A549 (cell line): ENCODE results near the gene GSTCD. TPM values are rescaled to one million over a fixed set of nuclear protein-coding genes. Genes with fewer than 3 reads are reported as not detected.

Experiments
- ATAC-seq, 2 experiments: fragments of 200-7000 bp in 1 of 2; fragments of >200 bp in 1 of 2; cut with Nextera tagmentation in 1 of 2; cut with Tn5 transposase in 1 of 2; 3 replicates each; pipeline versions ENCODE4 v1.8.0 to v1.9.1; 2018 to 2020; ENCODE audit warnings: mild to moderate bottlenecking in 1 of 2, moderate library complexity in 1 of 2
- CTCF ChIA-PET: fragments of 300-600 bp; sonication (Branson Sonifier 250); formaldehyde crosslinking; extraction: SDS; loops from one replicate; lab custom pipeline; 2021; ENCODE audit warnings: antibody characterized with exemption, inconsistent platforms; lab: Yijun Ruan, JAX
- POLR2A ChIA-PET: fragments of 350-600 bp; formaldehyde crosslinking; extraction: SDS; loops from one replicate; lab custom pipeline; 2021; ENCODE audit warnings: antibody characterized with exemption, inconsistent platforms; lab: Yijun Ruan, JAX
- DNase-seq, 2 experiments: peaks; one replicate each; pipeline versions ENCODE4 v3.0.0 to v3.0.0-alpha.2; 2011 to 2016; ENCODE audit warnings: low read depth in 1 of 2, low spot score in 1 of 2
- FAIRE-seq: peaks from 2 replicates; lab custom pipeline; 2011; peaks lifted over from hg19 to GRCh38; lab: Jason Lieb, UNC
- H3K27ac ChIP-seq, 2 experiments: fragments of >200 bp; sonication (Bioruptor Twin); formaldehyde crosslinking; 3 replicates each; pipeline ENCODE4 v1.5.1; 2016 to 2017
- H3K4me1 ChIP-seq: fragments of >200 bp; sonication (Bioruptor Twin); formaldehyde crosslinking; 3 replicates; pipeline ENCODE4 v1.6.1; 2016
- H3K4me2 ChIP-seq: fragments of >200 bp; sonication (Bioruptor Twin); formaldehyde crosslinking; 3 replicates; pipeline ENCODE4 v1.6.1; 2016
- H3K4me3 ChIP-seq: fragments of >200 bp; sonication (Bioruptor Twin); formaldehyde crosslinking; 3 replicates; pipeline ENCODE4 v1.5.1; 2016
- H3K9me3 ChIP-seq: fragments of >200 bp; sonication (Bioruptor Twin); formaldehyde crosslinking; 3 replicates; pipeline ENCODE4 v1.6.1; 2016
- BHLHE40 ChIP-seq: IDR thresholded peaks from 2 replicates; pipeline ENCODE4 v1.6.1; 2012; ENCODE audit warnings: low read depth, low read length, inconsistent platforms
- CBX2 ChIP-seq: fragments of 200-600 bp; sonication (generic); IDR thresholded peaks from 2 replicates; pipeline ENCODE4 v1.6.1; 2016; ENCODE audit warnings: low read depth, mild to moderate bottlenecking, borderline replicate concordance
- CHD4 ChIP-seq: fragments of 200-600 bp; sonication (generic); IDR thresholded peaks from 2 replicates; pipeline ENCODE4 v1.6.1; 2016; ENCODE audit warnings: antibody characterized with exemption, mild to moderate bottlenecking, borderline replicate concordance
- FOSL2 ChIP-seq, 2 experiments: fragments of 450-650 bp in 1 of 2; fragments of >200 bp in 1 of 2; sonication (Bioruptor Twin) in 1 of 2; formaldehyde crosslinking; IDR thresholded peaks; 2 replicates each; pipeline versions ENCODE4 v1.5.0 to v1.6.1; 2016 to 2020; ENCODE audit warnings: mild to moderate bottlenecking in 1 of 2, moderate library complexity in 1 of 2
- FOXS1 ChIP-seq: fragments of 250-450 bp; sonication (Bioruptor Pico); IDR thresholded peaks from 2 replicates; pipeline ENCODE4 v1.5.0; 2020; ENCODE audit warnings: mild to moderate bottlenecking, moderate library complexity
- HDAC2 ChIP-seq: fragments of 200-600 bp; sonication (generic); IDR thresholded peaks from 2 replicates; pipeline ENCODE4 v1.6.1; 2016
- HEYL ChIP-seq: fragments of 250-450 bp; sonication (Bioruptor Pico); IDR thresholded peaks from 2 replicates; pipeline ENCODE4 v1.8.0; 2021; ENCODE audit warnings: mild to moderate bottlenecking, moderate library complexity
- HOXA7 ChIP-seq: fragments of 250-450 bp; sonication (Bioruptor Pico); IDR thresholded peaks from 2 replicates; pipeline ENCODE4 v1.5.0; 2020; ENCODE audit warnings: mild to moderate bottlenecking, moderate library complexity
- HOXB13 ChIP-seq: fragments of 250-450 bp; sonication (Bioruptor Pico); IDR thresholded peaks from 2 replicates; pipeline ENCODE4 v1.5.0; 2020; ENCODE audit warnings: low read depth, mild to moderate bottlenecking, moderate library complexity
- HOXB5 ChIP-seq: fragments of 250-450 bp; sonication (Bioruptor Pico); IDR thresholded peaks from 2 replicates; pipeline ENCODE4 v1.5.0; 2020; ENCODE audit warnings: mild to moderate bottlenecking, moderate library complexity
- KDM5A ChIP-seq: fragments of 200-600 bp; sonication (generic); IDR thresholded peaks from 2 replicates; pipeline ENCODE4 v1.6.1; 2016; ENCODE audit warnings: antibody characterized with exemption, mild to moderate bottlenecking
- MAZ ChIP-seq: fragments of 150-350 bp; IDR thresholded peaks from 2 replicates; pipeline ENCODE4 v1.6.1; 2014; ENCODE audit warnings: antibody characterized with exemption, low read depth, low read length, borderline replicate concordance
- NR3C1 ChIP-seq: fragments of >200 bp; sonication (Bioruptor Twin); formaldehyde crosslinking; IDR thresholded peaks from 3 replicates; pipeline ENCODE4 v1.6.1; 2017
- POLR2AphosphoS2 ChIP-seq: conservative IDR thresholded peaks from 2 replicates; pipeline ENCODE4 v1.6.1; 2012; ENCODE audit warnings: low read length, improper control_type of control experiment, inconsistent platforms
- RCOR1 ChIP-seq: fragments of 150-350 bp; IDR thresholded peaks from 2 replicates; pipeline ENCODE4 v1.6.1; 2014; ENCODE audit warnings: antibody characterized with exemption, low read length, low read depth
- RFX5 ChIP-seq: fragments of 450-650 bp; IDR thresholded peaks from 2 replicates; pipeline ENCODE4 v1.7.1; 2014; ENCODE audit warnings: antibody characterized with exemption, mild to moderate bottlenecking, moderate library complexity
- SMC3 ChIP-seq: fragments of >200 bp; sonication (Bioruptor Twin); formaldehyde crosslinking; IDR thresholded peaks from 3 replicates; pipeline ENCODE4 v1.6.1; 2018; ENCODE audit warnings: inconsistent platforms
- SREBF2 ChIP-seq: fragments of 450-650 bp; IDR thresholded peaks from 2 replicates; pipeline ENCODE4 v1.6.1; 2014; ENCODE audit warnings: mild to moderate bottlenecking, moderate library complexity
- TP53 ChIP-seq: fragments of 250-450 bp; sonication (Bioruptor Pico); IDR thresholded peaks from 2 replicates; pipeline ENCODE4 v1.5.0; 2021; ENCODE audit warnings: mild to moderate bottlenecking, moderate library complexity
- ZFP36 ChIP-seq: fragments of 450-650 bp; IDR thresholded peaks from 2 replicates; pipeline ENCODE4 v1.6.1; 2014; ENCODE audit warnings: borderline replicate concordance; ENCODE audit not compliant: partially characterized antibody
- ZSCAN20 ChIP-seq: fragments of 250-450 bp; sonication (Bioruptor Pico); IDR thresholded peaks from 2 replicates; pipeline ENCODE4 v1.8.0; 2022; ENCODE audit warnings: mild to moderate bottlenecking, moderate library complexity
- WGBS: methylation state at CpG from one replicate; pipeline ENCODE4 v1.1.6; 2017; ENCODE audit errors: missing lambda C conversion rate; 5-methylcytosine and 5-hydroxymethylcytosine counted together
- polyA plus RNA-seq, 4 experiments: library from polyadenylated mRNA; depleted of rRNA in 3 of 4; stranded (reverse); fragments of >200 nt; fragmentation: RNase III in 1 of 4; extraction: RNeasy Plus Mini Kit Qiagen cat#74134 plus additional on column Dnase treatment in 1 of 4; gene quantifications; 2 replicates in 3 of 4; 3 replicates in 1 of 4; pipeline ENCODE4 v1.2.3, GENCODE V29; 2011 to 2017
- TF ChIP-seq, protein P1 (sequence below): IDR thresholded peaks from 2 replicates; pipeline ENCODE4 v1.6.1; 2012
- TF ChIP-seq, protein P2 (sequence below): fragments of 150-350 bp; IDR thresholded peaks from 2 replicates; pipeline ENCODE4 v1.6.1; 2014; ENCODE audit warnings: low read depth, mild to moderate bottlenecking, low read length
- TF ChIP-seq, protein P3 (sequence below): fragments of 250-450 bp; sonication (Bioruptor Pico); IDR thresholded peaks from 2 replicates; pipeline ENCODE4 v1.5.0; 2021; ENCODE audit warnings: mild to moderate bottlenecking, moderate library complexity, borderline replicate concordance
- TF ChIP-seq, protein P4 (sequence below): fragments of 250-450 bp; sonication (Bioruptor Pico); IDR thresholded peaks from 2 replicates; pipeline ENCODE4 v1.5.0; 2020; ENCODE audit warnings: low read depth, mild to moderate bottlenecking, moderate library complexity

GSTCD gene
- polyA plus RNA-seq, 2 of the 4 experiments (the other 2 are of a cell fraction), result 10.0 to 28.7 TPM

DNA sequence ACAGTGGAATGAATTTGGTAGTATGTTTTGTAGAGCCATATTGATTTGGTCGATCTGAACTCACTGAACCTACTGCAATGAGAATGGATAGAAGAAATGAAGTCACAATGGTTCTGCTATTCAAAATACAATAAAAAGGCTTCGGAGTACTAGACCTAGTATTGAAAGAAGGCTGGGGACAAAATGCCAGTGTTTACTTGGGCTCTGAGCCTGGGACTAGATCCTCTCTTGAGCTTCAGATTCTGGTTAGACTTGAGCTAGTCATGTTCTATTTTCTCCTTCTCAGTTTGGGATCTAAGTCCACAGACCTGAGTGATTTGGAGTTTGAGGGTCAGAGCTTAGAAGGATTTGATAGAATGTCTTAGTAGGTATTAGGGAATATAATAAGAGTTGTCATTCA is 10.0 kb upstream of the GSTCD start (continued):
- no peak for TF ChIP-seq ZSCAN20 (CRISPR knock-in tag)
- no peak for TF ChIP-seq HOXA7
- no peak for TF ChIP-seq HOXB5 (CRISPR knock-in tag)
- no peak for TF ChIP-seq HEYL (CRISPR knock-in tag)
- no peak for TF ChIP-seq BHLHE40
- TF ChIP-seq HOXB13 (CRISPR knock-in tag), result no peak
- TF ChIP-seq POLR2AphosphoS2, result no peak
- no peak for TF ChIP-seq RFX5
- TF ChIP-seq FOSL2 (IDR thresholded peaks at IDR 0.05), result no peak
- no peak for TF ChIP-seq FOSL2 (CRISPR knock-in tag; IDR thresholded peaks at IDR 0.05)

- CTCF ChIA-PET, result no interaction called here
- H3K4me3 ChIP-seq, result peak overlapping the region; percentile 84
- peak overlapping the region; percentile 73 for H3K4me2 ChIP-seq
- TF ChIP-seq, protein P1, sequence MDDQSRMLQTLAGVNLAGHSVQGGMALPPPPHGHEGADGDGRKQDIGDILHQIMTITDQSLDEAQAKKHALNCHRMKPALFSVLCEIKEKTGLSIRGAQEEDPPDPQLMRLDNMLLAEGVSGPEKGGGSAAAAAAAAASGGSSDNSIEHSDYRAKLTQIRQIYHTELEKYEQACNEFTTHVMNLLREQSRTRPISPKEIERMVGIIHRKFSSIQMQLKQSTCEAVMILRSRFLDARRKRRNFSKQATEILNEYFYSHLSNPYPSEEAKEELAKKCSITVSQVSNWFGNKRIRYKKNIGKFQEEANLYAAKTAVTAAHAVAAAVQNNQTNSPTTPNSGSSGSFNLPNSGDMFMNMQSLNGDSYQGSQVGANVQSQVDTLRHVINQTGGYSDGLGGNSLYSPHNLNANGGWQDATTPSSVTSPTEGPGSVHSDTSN, result no peak
- TF ChIP-seq TP53 (CRISPR knock-in tag), result no peak
- TF ChIP-seq, protein P2, sequence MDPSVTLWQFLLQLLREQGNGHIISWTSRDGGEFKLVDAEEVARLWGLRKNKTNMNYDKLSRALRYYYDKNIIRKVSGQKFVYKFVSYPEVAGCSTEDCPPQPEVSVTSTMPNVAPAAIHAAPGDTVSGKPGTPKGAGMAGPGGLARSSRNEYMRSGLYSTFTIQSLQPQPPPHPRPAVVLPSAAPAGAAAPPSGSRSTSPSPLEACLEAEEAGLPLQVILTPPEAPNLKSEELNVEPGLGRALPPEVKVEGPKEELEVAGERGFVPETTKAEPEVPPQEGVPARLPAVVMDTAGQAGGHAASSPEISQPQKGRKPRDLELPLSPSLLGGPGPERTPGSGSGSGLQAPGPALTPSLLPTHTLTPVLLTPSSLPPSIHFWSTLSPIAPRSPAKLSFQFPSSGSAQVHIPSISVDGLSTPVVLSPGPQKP, result no peak
- TF ChIP-seq, protein P3, sequence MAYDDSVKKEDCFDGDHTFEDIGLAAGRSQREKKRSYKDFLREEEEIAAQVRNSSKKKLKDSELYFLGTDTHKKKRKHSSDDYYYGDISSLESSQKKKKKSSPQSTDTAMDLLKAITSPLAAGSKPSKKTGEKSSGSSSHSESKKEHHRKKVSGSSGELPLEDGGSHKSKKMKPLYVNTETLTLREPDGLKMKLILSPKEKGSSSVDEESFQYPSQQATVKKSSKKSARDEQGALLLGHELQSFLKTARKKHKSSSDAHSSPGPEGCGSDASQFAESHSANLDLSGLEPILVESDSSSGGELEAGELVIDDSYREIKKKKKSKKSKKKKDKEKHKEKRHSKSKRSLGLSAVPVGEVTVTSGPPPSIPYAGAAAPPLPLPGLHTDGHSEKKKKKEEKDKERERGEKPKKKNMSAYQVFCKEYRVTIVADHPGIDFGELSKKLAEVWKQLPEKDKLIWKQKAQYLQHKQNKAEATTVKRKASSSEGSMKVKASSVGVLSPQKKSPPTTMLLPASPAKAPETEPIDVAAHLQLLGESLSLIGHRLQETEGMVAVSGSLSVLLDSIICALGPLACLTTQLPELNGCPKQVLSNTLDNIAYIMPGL (CRISPR knock-in tag), result no peak
- no peak for TF ChIP-seq ZSCAN20 (CRISPR knock-in tag)
- TF ChIP-seq ZFP36, result no peak
- TF ChIP-seq NR3C1, result no peak
- TF ChIP-seq, protein P4, sequence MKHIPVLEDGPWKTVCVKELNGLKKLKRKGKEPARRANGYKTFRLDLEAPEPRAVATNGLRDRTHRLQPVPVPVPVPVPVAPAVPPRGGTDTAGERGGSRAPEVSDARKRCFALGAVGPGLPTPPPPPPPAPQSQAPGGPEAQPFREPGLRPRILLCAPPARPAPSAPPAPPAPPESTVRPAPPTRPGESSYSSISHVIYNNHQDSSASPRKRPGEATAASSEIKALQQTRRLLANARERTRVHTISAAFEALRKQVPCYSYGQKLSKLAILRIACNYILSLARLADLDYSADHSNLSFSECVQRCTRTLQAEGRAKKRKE, result no peak
- no peak for TF ChIP-seq CHD4
- TF ChIP-seq HDAC2, result no peak
- no peak for TF ChIP-seq KDM5A
- TF ChIP-seq MAZ, result no peak
- TF ChIP-seq FOXS1 (CRISPR knock-in tag), result no peak
- TF ChIP-seq CBX2, result no peak
- no peak for TF ChIP-seq SMC3
- TF ChIP-seq SREBF2, result no peak
- no peak for TF ChIP-seq RCOR1
- DNase-seq (no peak), ATAC-seq (no peak), FAIRE-seq (no peak)
- POLR2A ChIA-PET, result no interaction called here
- H3K9me3 ChIP-seq, result no peaks in the 10 kb centered on the region
- H3K4me1 ChIP-seq, result peaks cover 21% of the 10 kb centered on the region
- 14% methylated on average over 7 of the region's 7 CpGs for WGBS
- H3K27ac ChIP-seq, result peak overlapping the region; percentile 80 to 97
Observed at GRCh38 chr4:105707782-105708180, 803 bp upstream of the GSTCD start.
